ENCODE results near the gene ITGA6.

Gene ITGA6

GRCh38 chr2:172427256-172427989, at the start of gene ITGA6:
TSS of gene ITGA6 (plus strand) at chr2:172427586.
- DNase-seq = peak; percentile 54 to 62

GRCh38 chr2:172380436-172381274, 46.7 kb upstream of the ITGA6 start:
- DNase-seq = no peak

- no peak for DNase-seq
These were observed 45.9 kb upstream of the ITGA6 start for GRCh38 chr2:172381275-172382027.

DNA sequence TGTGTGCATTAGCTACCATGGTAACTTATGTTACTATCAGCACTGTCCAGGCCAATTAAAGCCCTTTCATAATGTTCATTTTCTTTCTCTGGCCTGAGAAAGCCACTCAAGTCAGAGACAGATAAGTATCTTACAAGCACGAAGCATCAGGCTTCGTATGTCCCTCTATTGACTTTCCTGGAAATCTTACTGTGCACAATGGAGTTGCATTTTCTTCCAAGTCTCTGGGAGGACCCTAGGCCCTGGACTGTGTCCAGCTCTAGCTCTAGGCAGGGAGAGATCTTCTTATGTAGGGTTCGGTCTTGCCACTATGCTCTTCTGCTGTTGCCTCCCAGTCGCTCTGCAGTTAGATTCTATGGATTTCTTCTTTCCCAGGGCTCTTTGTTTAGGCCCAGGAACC, 40.0 kb upstream of the ITGA6 start:
- DNase-seq = no peak

- no peak for DNase-seq
These were observed 37.6 kb upstream of the ITGA6 start for GRCh38 chr2:172389685-172390339.

- DNase-seq = no peak
These were observed 33.4 kb upstream of the ITGA6 start for GRCh38 chr2:172394002-172394401.

DNA sequence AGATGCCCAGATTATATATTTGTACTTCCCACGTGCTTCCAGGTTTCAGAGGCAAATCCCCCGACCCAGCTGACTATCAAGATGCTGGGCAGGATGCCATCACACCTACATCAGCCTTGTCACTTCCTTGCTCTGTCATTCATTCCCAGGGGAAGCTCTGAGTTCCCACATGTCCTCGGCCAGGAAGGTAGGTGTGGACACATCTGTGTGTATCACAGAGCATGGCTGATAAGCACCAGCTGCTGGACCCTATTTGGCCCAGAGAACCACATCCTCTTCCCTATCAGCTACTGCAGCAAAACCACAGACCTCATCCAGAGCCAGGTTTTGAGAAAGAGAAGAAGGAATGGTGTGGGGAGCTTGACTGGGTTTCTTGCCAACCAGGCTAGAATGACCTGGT, 31.9 kb upstream of the ITGA6 start:
- no peak for DNase-seq

DNA sequence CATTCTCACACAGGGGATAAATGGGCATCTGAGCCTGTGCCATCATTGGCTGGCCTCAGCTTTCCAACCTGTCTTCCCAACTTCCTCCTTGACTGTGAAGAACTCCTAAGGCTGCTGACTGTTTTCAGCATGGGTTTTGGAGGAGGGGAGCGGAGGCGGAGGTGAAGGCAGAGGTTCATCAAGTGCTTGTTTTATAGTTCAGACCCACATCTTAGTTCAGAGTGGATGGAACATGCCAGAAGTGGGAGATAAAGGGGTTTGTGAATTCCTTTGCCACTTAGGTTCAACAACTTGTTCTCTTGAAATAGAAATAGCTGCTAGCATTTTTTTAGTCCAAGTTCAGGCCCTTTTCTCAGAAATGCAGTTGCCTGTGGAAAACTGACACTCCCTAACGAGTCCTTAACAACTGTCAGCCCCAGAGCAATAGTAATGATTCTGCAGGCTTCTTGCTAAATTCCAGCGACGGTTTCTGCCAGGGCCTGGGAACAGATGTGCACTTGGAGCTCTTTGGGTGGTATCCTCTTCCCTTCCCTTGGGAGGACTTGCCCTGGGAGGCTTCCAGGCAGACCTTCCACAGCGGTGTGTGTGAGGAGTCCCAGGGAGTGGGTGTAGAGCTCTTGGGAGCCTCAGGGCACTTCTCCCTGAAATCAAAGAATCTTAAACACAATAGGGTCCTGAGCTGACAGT, 30.1 kb upstream of the ITGA6 start:
- no peak for DNase-seq

GRCh38 chr2:172398440-172398839, 28.9 kb upstream of the ITGA6 start:
- DNase-seq = no peak

GRCh38 chr2:172399765-172400164, 27.6 kb upstream of the ITGA6 start:
- no peak for DNase-seq

DNA sequence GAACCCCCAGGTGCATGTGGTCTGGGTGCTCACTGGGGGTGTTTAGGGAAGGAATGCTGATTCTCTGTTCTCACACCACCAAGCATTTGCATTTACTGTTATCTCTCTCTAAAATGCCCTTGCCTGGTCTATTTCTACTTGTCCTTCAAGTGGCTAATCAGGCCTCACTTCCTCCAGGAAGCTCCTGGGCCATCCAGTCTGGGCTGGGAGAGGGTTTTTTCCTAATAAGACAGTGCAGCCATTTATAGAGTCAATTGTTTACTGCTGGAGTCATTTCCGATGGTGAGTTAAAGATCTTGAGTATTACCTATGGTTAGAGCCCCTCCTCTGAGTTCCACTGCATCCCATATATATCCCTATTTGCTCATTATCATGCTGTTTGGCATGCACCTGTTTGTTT, 25.2 kb upstream of the ITGA6 start:
- no peak for DNase-seq

GRCh38 chr2:172403402-172403801, 24.0 kb upstream of the ITGA6 start:
- DNase-seq = no peak

DNA sequence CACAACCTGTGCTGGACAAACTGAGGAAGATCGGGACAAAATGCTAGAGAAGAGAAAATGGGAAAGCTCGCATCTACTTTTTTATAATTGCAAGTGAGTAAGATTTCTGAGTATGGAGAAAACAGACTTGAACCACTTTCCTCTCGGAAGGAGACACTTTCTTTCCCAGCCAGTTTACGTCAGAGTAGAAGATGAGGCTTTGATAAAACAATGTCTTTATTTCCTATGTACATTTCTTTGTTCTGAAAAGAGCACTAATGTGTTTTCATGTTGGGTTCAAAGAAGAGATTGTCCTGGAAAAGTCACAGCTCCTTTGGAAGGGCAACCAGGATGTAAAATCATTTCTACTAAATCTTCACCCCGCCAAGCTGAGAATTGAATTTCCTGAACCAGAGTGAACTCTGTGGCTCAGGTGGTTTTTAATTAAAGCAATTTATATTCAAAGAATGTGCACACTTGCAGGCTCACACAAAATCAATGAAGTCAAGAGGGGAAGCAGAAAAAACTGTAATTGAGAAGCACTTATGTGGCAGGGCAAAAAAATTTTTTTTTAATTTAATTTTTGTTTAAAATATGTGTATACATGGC, 23.4 kb upstream of the ITGA6 start:
- no peak for DNase-seq

DNA sequence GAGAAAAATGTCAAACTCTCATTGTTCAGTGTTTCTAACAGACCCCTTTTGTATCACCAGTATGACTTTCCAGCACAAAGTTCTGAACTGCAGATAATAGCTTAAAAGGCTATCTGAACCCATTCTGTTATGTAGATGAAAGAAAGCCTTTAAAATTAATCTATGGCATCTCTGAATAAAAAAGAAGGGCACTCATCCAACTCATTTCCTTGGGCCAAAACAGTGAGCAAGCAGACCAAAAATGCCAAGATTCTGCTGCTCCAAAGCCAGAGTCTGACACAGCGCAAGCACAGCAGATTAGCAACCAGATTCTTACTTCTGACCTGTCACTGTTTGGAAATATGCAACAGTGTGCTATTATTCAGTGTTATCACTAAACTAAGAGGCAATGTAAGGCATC, 22.6 kb upstream of the ITGA6 start:
- DNase-seq = no peak

GRCh38 chr2:172405673-172406072, 21.7 kb upstream of the ITGA6 start:
- DNase-seq = no peak

DNA sequence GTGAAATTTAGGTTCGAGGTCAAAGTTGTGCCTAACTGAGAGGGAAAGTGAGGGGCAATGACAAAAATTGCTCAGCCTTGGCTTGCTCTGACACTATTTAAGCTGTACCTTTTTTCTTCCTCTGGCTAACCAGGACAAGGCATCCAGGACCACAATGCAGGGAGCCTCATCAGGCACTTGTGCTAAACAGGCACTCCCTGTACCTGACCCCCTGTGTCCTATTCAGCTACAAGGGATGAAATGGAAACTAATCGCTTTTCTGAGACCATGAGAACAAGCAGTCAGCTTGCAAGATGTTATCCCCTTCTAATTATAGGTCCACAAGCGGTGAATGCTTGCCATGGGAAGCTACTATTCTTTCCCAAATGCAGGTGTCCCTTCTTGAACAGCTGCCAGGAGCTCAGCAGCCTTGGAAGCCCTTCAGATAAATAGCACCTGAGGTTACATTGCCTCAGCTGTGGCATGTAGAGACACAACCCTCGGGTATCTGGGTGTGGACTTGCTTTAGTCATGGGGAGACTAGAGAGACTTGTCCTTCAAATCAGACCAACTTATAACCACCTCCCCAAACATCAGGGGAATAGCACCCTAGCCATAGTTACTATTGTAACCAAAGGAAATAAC, 19.1 kb upstream of the ITGA6 start:
- no peak for DNase-seq

- no peak for DNase-seq
These were observed 18.3 kb upstream of the ITGA6 start for GRCh38 chr2:172409042-172409441.

GRCh38 chr2:172412984-172413492, 14.3 kb upstream of the ITGA6 start:
- no peak for DNase-seq

DNA sequence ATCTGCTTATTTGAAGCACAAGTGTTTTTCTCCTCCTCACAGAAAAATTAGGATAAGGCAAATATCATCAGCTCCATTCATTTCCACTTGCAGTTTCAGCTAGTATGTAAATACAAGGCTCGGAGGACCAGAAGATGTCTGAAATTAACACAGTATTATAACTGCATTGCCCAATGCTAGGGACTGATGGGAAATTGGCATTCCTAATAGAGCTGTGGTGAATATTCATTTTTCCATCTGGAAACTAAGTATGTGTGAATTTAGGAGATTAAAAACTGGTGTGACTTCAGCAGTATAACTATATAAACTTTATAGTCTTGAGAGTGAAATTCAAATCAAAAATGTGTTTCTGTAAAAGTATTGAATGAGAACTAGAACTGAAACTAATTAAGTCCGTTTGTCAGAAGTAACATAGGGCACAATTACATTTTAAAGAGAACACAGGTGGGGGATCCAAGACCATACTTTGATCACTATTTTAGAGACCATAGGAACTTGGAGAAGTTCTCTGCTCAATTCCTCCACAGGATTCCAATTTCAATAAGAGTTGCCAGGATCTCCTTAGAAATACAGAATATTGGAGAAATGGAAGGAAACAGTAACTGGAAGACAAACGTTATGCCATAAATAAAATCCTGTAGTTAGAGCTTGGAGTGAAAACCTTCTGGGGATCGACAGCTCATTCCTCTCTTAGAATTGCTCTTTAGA, 12.1 kb upstream of the ITGA6 start:
- no peak for DNase-seq

DNA sequence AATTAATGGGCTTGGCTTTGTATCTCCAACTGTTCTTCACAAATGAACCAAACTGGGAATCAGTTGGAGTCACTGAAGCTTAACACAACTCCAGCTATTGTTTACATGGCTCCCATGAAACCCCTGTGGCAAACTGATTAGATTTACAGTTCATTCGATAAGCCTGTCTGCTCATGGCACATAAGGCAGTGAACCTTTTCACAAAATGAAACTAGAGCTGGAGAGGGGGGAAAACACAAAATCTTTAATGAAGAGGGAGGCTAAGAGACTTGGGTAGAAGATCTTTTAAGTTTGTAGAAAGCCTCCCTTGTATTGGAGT, 11.6 kb upstream of the ITGA6 start:
- no peak for DNase-seq

Data from stimulated activated CD4-positive, alpha-beta T cell treated with anti-CD3 and anti-CD28 coated beads, Interleukin-2, amount 100 ng/mL, for 48 hours (primary cell).